Endothelial cell of umbilical vein (primary cell): Measurements from ENCODE around the gene ALDOA. TPM values are rescaled to one million over a fixed set of nuclear protein-coding genes. Genes with fewer than 3 reads are reported as not detected.

Experiments used
- BruUV-seq: library from RNA; stranded (reverse); fragments of 400-500 nt; replicated peaks from 2 replicates; lab custom pipeline; 2021; lab: Mats Ljungman, UMichigan
- CTCF ChIA-PET: fragments of 300-600, 350-600 bp; sonication (Branson Sonifier 250); formaldehyde crosslinking; loops from one replicate; lab custom pipeline; 2021; ENCODE audit warnings: antibody characterized with exemption, inconsistent platforms; lab: Charles Lee
- POLR2A ChIA-PET: fragments of 300-600, 350-600 bp; sonication (Branson Sonifier 250); formaldehyde crosslinking; loops from one replicate; lab custom pipeline; 2021; ENCODE audit warnings: antibody characterized with exemption, inconsistent platforms; lab: Charles Lee
- DNase-seq: peaks from one replicate; pipeline ENCODE4 v3.0.0-alpha.2; 2011; ENCODE audit warnings: low read depth, low spot score
- FAIRE-seq: peaks from 2 replicates; lab custom pipeline; 2011; peaks lifted over from hg19 to GRCh38; lab: Jason Lieb, UNC
- H2AFZ ChIP-seq: 2 replicates; pipeline ENCODE4 v1.6.0; 2012; ENCODE audit warnings: low read depth, low read length, control low read depth, inconsistent platforms
- H3K27ac ChIP-seq: 2 replicates; pipeline ENCODE4 v1.5.1; 2011; ENCODE audit warnings: low read depth, mild to moderate bottlenecking, control low read depth, low read length, moderate library complexity; ENCODE audit not compliant: insufficient read depth
- H3K27me3 ChIP-seq, 2 experiments: 2 replicates each; pipeline versions ENCODE4 v1.6.0 to v1.6.1; 2011; ENCODE audit warnings: low read length in 2 of 2, mixed read lengths in 1 of 2; ENCODE audit not compliant: control insufficient read depth in 2 of 2, insufficient read depth in 2 of 2
- H3K36me3 ChIP-seq, 2 experiments: 2 replicates in 1 of 2; 3 replicates in 1 of 2; pipeline ENCODE4 v1.5.1; 2011; ENCODE audit warnings: low read length in 2 of 2, mild to moderate bottlenecking in 1 of 2, moderate library complexity in 1 of 2; ENCODE audit not compliant: control insufficient read depth in 2 of 2, insufficient read depth in 2 of 2; ENCODE audit errors: extremely low read depth in 1 of 2
- H3K4me1 ChIP-seq: 3 replicates; pipeline ENCODE4 v1.5.1; 2011; ENCODE audit warnings: mild to moderate bottlenecking, low read length; ENCODE audit not compliant: control insufficient read depth, insufficient read depth; ENCODE audit errors: extremely low read depth
- H3K4me2 ChIP-seq: 2 replicates; pipeline ENCODE4 v1.6.1; 2011; ENCODE audit warnings: low read length, control low read depth, mixed read lengths; ENCODE audit not compliant: insufficient read depth
- H3K4me3 ChIP-seq, 3 experiments: fragments of 200-600 bp in 1 of 3; sonication (generic), shearing (Covaris generic) in 1 of 3; replicated peaks in 1 of 3; 2 replicates each; pipeline ENCODE4 v1.5.1; 2011 to 2016; ENCODE audit warnings: control low read depth in 3 of 3, low read length in 3 of 3, mild to moderate bottlenecking in 2 of 3, inconsistent platforms in 1 of 3, low read depth in 1 of 3, moderate library complexity in 1 of 3; ENCODE audit not compliant: insufficient read depth in 1 of 3
- H3K79me2 ChIP-seq: 2 replicates; pipeline ENCODE4 v1.6.0; 2012; ENCODE audit warnings: low read length, inconsistent platforms; ENCODE audit not compliant: control insufficient read depth, insufficient read depth
- H3K9ac ChIP-seq: replicated peaks from 2 replicates; pipeline ENCODE3; 2011; ENCODE audit warnings: low read length, control low read depth; ENCODE audit not compliant: insufficient read depth; ENCODE audit errors: extremely low read depth
- H3K9me1 ChIP-seq: replicated peaks from 3 replicates; pipeline ENCODE4 v1.6.0; 2011; ENCODE audit warnings: mild to moderate bottlenecking, low read length; ENCODE audit not compliant: control insufficient read depth, insufficient read depth; ENCODE audit errors: extremely low read depth
- H3K9me3 ChIP-seq: replicated peaks from 2 replicates; pipeline ENCODE4 v1.5.1; 2012; ENCODE audit warnings: low read length, inconsistent platforms; ENCODE audit not compliant: control insufficient read depth, insufficient read depth
- H4K20me1 ChIP-seq: replicated peaks from 2 replicates; pipeline ENCODE3; 2011; ENCODE audit warnings: mild to moderate bottlenecking, low read length; ENCODE audit not compliant: control insufficient read depth, insufficient read depth; ENCODE audit errors: extremely low read depth
- CTCF ChIP-seq, 2 donors: IDR thresholded peaks; 1 replicate in 1 of 2; 2 replicates in 1 of 2; pipeline ENCODE4 v1.5.1; 2011; ENCODE audit warnings: low read length in 2 of 2, mild to moderate bottlenecking in 2 of 2, moderate library complexity in 2 of 2, control low read depth in 1 of 2, inconsistent platforms in 1 of 2, low read depth in 1 of 2; ENCODE audit not compliant: insufficient read depth in 1 of 2; ENCODE audit errors: extremely low read depth in 1 of 2
- EZH2 ChIP-seq: IDR thresholded peaks from 2 replicates; pipeline ENCODE4 v1.6.1; 2012; ENCODE audit warnings: borderline replicate concordance, low read depth, mild to moderate bottlenecking, moderate library complexity, low read length, inconsistent platforms; ENCODE audit not compliant: severe bottlenecking
- FOS ChIP-seq: IDR thresholded peaks from 2 replicates; pipeline ENCODE4 v1.6.1; 2011; ENCODE audit warnings: mild to moderate bottlenecking, low read length, moderate library complexity, borderline replicate concordance; ENCODE audit not compliant: insufficient read depth
- GATA2 ChIP-seq: IDR thresholded peaks from 2 replicates; pipeline ENCODE4 v1.7.0; 2011; ENCODE audit warnings: low read depth, mild to moderate bottlenecking, moderate library complexity, mixed read lengths, low read length; ENCODE audit not compliant: insufficient read length, insufficient read depth
- JUN ChIP-seq: IDR thresholded peaks from 2 replicates; pipeline ENCODE4 v1.6.1; 2011; ENCODE audit warnings: borderline replicate concordance, low read depth; ENCODE audit not compliant: insufficient read length, insufficient read depth
- MAX ChIP-seq: IDR thresholded peaks from 2 replicates; pipeline ENCODE4 v1.6.1; 2011; ENCODE audit not compliant: insufficient read depth, insufficient read length
- MYC ChIP-seq: IDR thresholded peaks from one replicate; pipeline ENCODE4 v1.6.1; 2011; ENCODE audit warnings: mild to moderate bottlenecking, low read depth, low read length
- POLR2A ChIP-seq: IDR thresholded peaks from 2 replicates; pipeline ENCODE4 v1.6.1; 2012; ENCODE audit warnings: low read depth, mild to moderate bottlenecking, control low read depth, low read length
- POLR2AphosphoS5 ChIP-seq: IDR thresholded peaks from 2 replicates; pipeline ENCODE4 v1.6.1; 2012; ENCODE audit warnings: low read depth, mild to moderate bottlenecking, control low read depth, low read length, moderate library complexity; ENCODE audit not compliant: insufficient read depth
- dilution Hi-C: fragments of 300-500 bp; cut with MboI; formaldehyde crosslinking; loops from one replicate; pipeline ENCODE4 v1.15.0; 2019; ENCODE audit warnings: low sequenced_read_pairs; ENCODE audit not compliant: extremely low pct_ligation_motif_present
- intact Hi-C: fragments of 100-400 bp; cut with micrococcal nuclease; formaldehyde crosslinking; loops from one replicate; pipeline ENCODE4 v1.10.0; 2022
- polyA plus RNA-seq, 4 experiments: library from polyadenylated mRNA; depleted of rRNA in 3 of 4; stranded (reverse) in 3 of 4; unstranded in 1 of 4; fragments of >200 nt; gene quantifications; 2 replicates each; pipeline versions ENCODE4 v1.2.1 to v1.2.3, GENCODE V29; 2011 to 2012; ENCODE audit warnings: missing spikeins in 1 of 4
- total RNA-seq: library from RNA; stranded (reverse); gene quantifications from 2 replicates; pipeline ENCODE4 v1.2.3, GENCODE V29; 2021

ALDOA gene
- total and polyA plus RNA-seq, 2 donors (not counting 3 experiments of a cell fraction or from before 2014, with no cell fraction given): 871 to 1,114 TPM

GRCh38 chr16:30104492-30104891 lies 38.9 kb downstream of the ALDOA start:
- Histone ChIP-seq H2AFZ (no peak overlapping the region), H3K4me2 (no peak overlapping the region), H3K4me3 (no peak overlapping the region), H3K27me3 (no peaks in the 10 kb centered on the region), H3K4me1 (no peaks in the 10 kb centered on the region), H3K9ac (no peak overlapping the region), H3K27ac (no peak overlapping the region), H3K36me3 (peaks cover 4 to 21% of the 10 kb centered on the region in 2 experiments), H3K9me3 (no peaks in the 10 kb centered on the region), H4K20me1 (no peaks in the 10 kb centered on the region), H3K9me1 (no peaks in the 10 kb centered on the region), H3K79me2 (no peaks in the 10 kb centered on the region)
- POLR2A ChIA-PET: no interaction called here
- DNase-seq: no peak
- intact Hi-C loops (no loop called here), dilution Hi-C loops (no loop called here)
- CTCF ChIA-PET: interaction anchor here (1.8 to 4.9 kb wide), 3 partner anchors 8 to 13 kb away, joined by 5 to 30 read pairs (median 15); partner anchors contain the start of genes GDPD3 and TBX6
- no TSS peak for BruUV-seq
- TF ChIP-seq MYC (no peak), EZH2 (no peak)
- no peak for FAIRE-seq

- Histone ChIP-seq H2AFZ (no peak overlapping the region), H3K36me3 (peaks cover 7 to 39% of the 10 kb centered on the region in 2 experiments), H3K4me1 (no peaks in the 10 kb centered on the region), H3K9ac (no peak overlapping the region), H3K9me1 (no peaks in the 10 kb centered on the region), H3K27me3 (no peaks in the 10 kb centered on the region), H3K79me2 (no peaks in the 10 kb centered on the region), H3K4me2 (no peak overlapping the region), H4K20me1 (no peaks in the 10 kb centered on the region), H3K27ac (no peak overlapping the region), H3K4me3 (no peak overlapping the region), H3K9me3 (no peaks in the 10 kb centered on the region)
- TF ChIP-seq MYC: no peak
- no peak for TF ChIP-seq EZH2
- TF ChIP-seq POLR2AphosphoS5: no peak
- no peak for TF ChIP-seq POLR2A
- no peak for TF ChIP-seq CTCF (IDR thresholded peaks at IDR 0.05; ENCODE audit: extremely low read depth in 1 of 2, insufficient read depth in 1 of 2, low read depth in 1 of 2, low read length in 2 of 2)
- no peak for TF ChIP-seq MAX
- TF ChIP-seq FOS: no peak
- TF ChIP-seq JUN: no peak
- no peak for TF ChIP-seq GATA2
- DNase-seq (no peak), FAIRE-seq (no peak)
- CTCF ChIA-PET: interaction anchor here (0.7 to 6.2 kb wide), 2 partner anchors 9 to 16 kb away, joined by 3 to 52 read pairs; partner anchors contain the start of gene TBX6
- dilution Hi-C loops (no loop called here), intact Hi-C loops (no loop called here)
- BruUV-seq: no TSS peak
- POLR2A ChIA-PET: no interaction called here
Observed at GRCh38 chr16:30108059-30108850, 42.7 kb downstream of the ALDOA start.
